HG02938 (cell line): ENCODE data around the gene PPP1CA.

Experiments used
- ATAC-seq: cut with Tn5 transposase; IDR thresholded peaks from one replicate; pipeline ENCODE4 v1.9.1; 2021; ENCODE audit warnings: mild to moderate bottlenecking, moderate library complexity; ENCODE audit not compliant: unreplicated experiment

The PPP1CA gene

GRCh38 chr11:67401495-67402191 lies at the start of gene PPP1CA:
PPP1CA (minus strand) TSS chr11:67401858; CDS start chr11:67401782, 76 bp downstream.
- peak; percentile 55 for ATAC-seq

GRCh38 chr11:67450796-67451657 lies 49.4 kb upstream of the PPP1CA start:
- ATAC-seq, result no peak

- ATAC-seq, result no peak
Measured at GRCh38 chr11:67449116-67449844, 47.6 kb upstream of the PPP1CA start.

- no peak for ATAC-seq
Measured at GRCh38 chr11:67448220-67448609, 46.6 kb upstream of the PPP1CA start.

DNA sequence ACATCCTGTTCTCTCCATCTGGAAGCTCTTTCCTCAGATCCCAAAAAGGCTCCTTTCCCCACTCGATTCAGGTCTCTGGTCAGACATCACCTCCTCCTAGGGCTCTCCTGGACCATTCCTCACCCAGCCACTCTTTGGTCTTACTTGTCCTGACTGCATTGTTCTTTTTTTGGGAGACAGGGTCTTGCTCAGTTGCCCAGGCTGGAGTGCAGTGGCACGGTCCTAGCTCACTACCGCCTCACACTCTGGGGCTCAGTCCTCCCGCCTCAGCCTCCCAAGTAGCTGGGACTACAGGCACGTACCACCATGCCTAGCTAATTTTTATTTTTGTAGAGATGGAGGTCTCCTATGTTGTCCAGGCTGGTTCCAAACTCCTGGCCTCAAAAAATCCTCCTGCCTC lies 43.9 kb upstream of the PPP1CA start:
- ATAC-seq, result no peak

GRCh38 chr11:67442504-67443404 lies 41.1 kb upstream of the PPP1CA start:
- no peak for ATAC-seq

DNA sequence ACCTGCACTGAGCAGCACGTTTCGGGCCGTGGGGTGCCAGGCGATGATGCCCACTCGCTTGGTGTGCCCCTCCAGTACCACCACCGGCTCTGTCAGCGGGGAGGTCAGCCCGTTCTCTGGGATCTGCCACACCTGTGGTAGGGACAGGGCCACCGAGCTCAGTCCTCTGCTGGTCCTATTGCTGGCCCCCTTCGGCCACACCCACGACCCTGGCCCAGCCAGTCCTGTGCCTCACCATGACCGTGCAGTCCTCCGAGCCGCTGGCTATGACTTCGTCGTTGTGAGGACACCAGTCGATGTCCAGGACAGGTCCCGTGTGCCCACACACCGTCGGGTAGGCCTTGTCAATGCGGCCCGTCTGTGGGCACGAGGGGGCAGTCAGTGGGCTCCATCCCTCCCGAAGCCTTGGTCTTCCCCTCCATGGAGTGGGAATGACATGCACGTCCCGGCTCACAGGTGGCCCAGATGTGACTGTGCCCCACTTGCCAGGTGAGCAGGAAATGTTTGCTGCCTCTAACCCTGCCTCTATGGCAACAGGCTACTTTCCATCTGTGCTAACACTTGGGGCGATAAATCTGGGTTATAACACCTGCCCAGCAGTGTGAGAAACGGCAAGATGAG lies 40.2 kb upstream of the PPP1CA start:
- ATAC-seq, result no peak

GRCh38 chr11:67441098-67441563 lies 39.5 kb upstream of the PPP1CA start:
- ATAC-seq, result no peak

GRCh38 chr11:67440229-67441097 lies 38.8 kb upstream of the PPP1CA start:
- ATAC-seq, result no peak

DNA sequence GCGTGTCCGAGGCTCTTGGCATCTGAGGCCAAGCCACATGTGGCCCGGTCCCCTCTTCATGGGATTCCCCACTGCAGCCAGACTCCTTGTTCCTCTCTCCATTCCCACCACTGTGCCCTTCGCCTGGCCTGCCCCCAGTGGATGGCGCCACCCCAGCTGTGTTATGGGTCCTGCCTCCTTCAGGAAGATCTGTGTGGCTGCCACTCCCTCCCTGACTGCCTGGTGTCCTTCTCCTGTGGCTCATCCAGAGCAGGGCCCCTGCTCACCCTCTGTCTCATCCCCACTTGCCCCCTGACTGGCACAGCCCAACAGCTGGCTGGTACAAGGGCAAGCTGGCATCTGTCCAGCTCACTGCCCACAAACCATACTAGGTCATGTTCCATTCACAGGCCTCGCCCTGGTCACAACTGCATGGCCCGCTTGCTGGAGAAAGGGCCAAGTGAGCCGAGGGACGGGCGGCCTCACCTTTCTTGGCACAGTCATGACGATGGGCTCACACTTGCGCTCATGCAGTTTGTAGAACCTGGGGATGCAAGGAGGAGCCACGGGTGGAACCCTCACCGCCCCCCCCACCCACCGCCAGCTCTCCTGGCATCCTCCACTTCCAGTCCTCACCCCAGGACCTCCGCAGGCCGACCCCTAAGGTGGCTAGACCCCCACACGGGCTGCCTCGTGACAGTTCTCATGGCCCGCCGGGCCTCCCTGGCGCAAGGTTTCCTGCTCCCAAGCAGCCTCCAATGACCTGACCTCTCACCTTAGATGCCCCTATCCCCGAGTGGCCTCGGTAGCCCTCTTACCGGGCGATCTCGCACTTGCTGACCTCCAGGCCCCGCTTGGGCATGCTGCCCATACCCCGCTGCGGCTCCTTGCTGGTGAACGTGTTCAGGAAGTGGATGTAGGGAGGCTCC lies 37.9 kb upstream of the PPP1CA start:
- ATAC-seq, result no peak

DNA sequence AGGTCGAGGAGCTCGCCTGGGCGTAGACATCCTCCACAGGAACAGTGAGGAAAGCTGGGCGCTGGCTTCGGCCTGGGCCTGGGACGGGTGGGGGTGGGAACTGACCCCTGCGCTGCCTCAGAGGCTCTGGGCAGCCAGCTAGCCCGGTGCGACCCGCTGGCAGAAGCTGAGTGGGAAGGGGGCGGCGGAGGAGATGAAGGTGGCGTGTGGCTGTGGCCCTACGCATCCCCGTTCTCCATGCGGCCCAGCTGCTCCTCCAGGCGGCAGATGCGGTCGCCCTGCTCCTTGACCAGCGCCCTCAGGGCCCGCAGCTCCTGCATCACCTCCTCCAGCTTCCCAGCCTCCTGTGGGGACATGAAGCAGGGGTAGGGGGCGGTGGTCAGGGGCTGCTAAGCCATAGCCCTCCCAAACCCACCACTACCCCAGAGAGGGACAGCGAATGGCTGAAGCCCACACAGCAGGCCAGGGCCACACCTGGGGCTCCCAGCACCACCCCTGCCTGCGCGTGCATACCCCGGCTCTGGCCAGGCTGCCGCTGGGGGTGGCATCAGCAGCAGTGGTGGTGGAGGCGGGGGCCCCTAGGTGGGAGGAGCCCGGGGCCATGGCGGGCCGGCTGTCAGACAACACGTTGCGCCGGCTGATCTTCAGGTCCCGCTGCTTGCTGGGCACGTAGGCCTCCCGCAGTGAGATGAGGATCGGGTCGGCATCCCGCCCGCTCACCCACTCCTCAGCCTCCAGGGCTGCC lies 36.7 kb upstream of the PPP1CA start:
- no peak for ATAC-seq

GRCh38 chr11:67437809-67438157 lies 36.1 kb upstream of the PPP1CA start:
- ATAC-seq, result no peak

DNA sequence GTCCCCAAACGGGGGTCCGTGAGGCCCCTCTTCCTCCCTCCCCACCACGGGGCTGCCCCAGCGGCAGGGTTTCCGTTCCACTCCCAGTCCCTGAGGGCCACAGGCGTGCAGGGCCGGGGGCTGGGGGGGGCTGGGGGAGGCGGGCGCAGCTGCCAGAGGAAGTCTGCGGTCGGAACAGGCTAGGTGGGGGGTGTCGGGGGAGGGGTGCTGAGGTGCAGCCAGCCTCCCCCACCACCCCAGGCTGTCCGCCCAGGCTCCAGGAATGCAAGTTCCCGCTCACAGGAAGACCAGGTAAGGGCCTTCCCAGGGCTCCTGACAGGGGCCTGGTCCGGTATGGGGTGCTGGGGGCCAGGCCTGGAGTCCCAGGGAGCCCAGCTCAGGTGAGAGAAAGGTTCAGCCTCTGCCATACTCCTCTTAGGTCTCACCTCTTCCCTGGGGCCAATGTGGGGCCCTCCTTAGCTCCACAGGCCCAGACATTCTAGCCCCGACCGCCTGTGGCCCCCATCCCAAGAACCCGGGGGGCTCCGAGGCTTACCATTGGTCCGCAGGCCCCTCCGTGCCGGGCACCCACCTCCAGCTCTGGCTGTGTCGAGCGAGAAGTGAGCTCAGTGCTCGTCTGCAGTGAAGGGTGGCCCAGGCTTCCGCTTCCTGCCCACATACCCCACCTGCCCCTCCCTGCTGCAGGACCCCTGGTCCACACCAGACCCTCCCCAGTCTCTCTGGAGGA lies 35.6 kb upstream of the PPP1CA start, which contains the start of gene PTPRCAP:
PTPRCAP (minus strand) TSS at position 601 of the 727 bp plus-strand sequence; CDS start at position 538, 63 bp downstream.
- no peak for ATAC-seq

DNA sequence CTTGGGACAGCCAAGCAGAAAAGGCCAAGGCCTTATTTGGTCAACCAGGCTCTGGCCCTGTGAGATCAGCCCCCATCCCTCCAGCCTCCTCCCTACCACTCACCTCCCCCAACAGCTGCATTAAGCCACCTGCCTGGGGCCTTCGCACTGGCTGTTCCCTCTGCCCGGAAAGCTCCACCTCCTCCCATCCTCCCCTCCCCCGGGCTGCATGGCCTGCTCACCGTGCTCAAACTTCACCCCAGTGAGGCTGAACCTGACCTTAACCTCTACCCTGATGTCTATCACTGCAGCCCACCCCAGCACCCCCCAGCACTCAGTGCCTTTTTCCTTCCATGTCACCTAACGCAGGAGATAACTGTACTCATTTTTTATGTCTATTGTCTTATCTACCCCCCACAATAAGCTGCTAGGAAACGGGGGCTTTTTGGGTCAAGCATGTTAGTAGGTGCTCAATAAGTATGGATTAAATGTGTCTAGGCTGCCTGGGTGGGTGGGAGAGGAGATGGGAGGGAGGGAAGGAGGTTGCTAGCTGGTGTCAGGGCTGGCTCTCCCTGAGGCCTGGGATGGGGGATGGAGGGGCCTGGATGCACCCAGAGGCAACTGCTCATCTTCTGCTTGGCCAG lies 34.9 kb upstream of the PPP1CA start:
- ATAC-seq, result no peak

- no peak for ATAC-seq
Measured at GRCh38 chr11:67435727-67436458, 34.2 kb upstream of the PPP1CA start.
